SK-N-SH (cell line): Measurements from ENCODE around the gene CCNA2. TPM values are rescaled to one million over a fixed set of nuclear protein-coding genes. Genes with fewer than 3 reads are reported as not detected.

Source experiments
- CHD2 ChIP-seq: fragments of 150-350 bp; IDR thresholded peaks from 2 replicates; pipeline ENCODE4 v1.6.1; 2018; ENCODE audit warnings: low read length; ENCODE audit not compliant: partially characterized antibody
- ELF1 ChIP-seq: IDR thresholded peaks from 2 replicates; pipeline ENCODE4 v1.4.0; 2012
- EP300 ChIP-seq, 2 experiments: IDR thresholded peaks; 2 replicates each; pipeline versions ENCODE4 v1.4.0 to v1.6.1; 2012; ENCODE audit warnings: borderline replicate concordance in 1 of 2, low read depth in 1 of 2, low read length in 1 of 2
- FOXM1 ChIP-seq: IDR thresholded peaks from 2 replicates; pipeline ENCODE4 v1.4.0; 2012; ENCODE audit warnings: low read depth, mild to moderate bottlenecking
- GATA2 ChIP-seq: sonication (generic); formaldehyde crosslinking; IDR thresholded peaks from 2 replicates; pipeline ENCODE4 v1.5.0; 2020; ENCODE audit warnings: mild to moderate bottlenecking, missing genetic modification reagents
- JUND ChIP-seq: IDR thresholded peaks from 2 replicates; pipeline ENCODE4 v1.4.0; 2012
- NFIC ChIP-seq: IDR thresholded peaks from 2 replicates; pipeline ENCODE4 v1.4.0; 2012; ENCODE audit warnings: borderline replicate concordance
- NRF1 ChIP-seq: IDR thresholded peaks from 2 replicates; pipeline ENCODE4 v1.6.1; 2012; ENCODE audit warnings: low read depth, mild to moderate bottlenecking, low read length
- RCOR1 ChIP-seq: fragments of 150-350 bp; IDR thresholded peaks from 2 replicates; pipeline ENCODE4 v1.6.1; 2017; ENCODE audit warnings: antibody characterized with exemption, low read length
- RFX5 ChIP-seq: IDR thresholded peaks from 2 replicates; pipeline ENCODE4 v1.6.1; 2012; ENCODE audit warnings: mild to moderate bottlenecking, improper control_type of control experiment, low read length
- SMC3 ChIP-seq: IDR thresholded peaks from 2 replicates; pipeline ENCODE4 v1.6.1; 2012; ENCODE audit warnings: low read depth, low read length, improper control_type of control experiment
- TCF12 ChIP-seq: IDR thresholded peaks from 2 replicates; pipeline ENCODE4 v1.4.0; 2012
- TEAD4 ChIP-seq: IDR thresholded peaks from 2 replicates; pipeline ENCODE4 v1.4.0; 2012; ENCODE audit warnings: mild to moderate bottlenecking, borderline replicate concordance; ENCODE audit not compliant: insufficient read depth
- YY1 ChIP-seq: IDR thresholded peaks from 2 replicates; pipeline ENCODE4 v1.4.0; 2012; ENCODE audit warnings: low read depth, mild to moderate bottlenecking
- polyA plus RNA-seq, 3 experiments: library from polyadenylated mRNA; depleted of rRNA; stranded (reverse); fragments of >200 nt; gene quantifications; 2 replicates each; pipeline ENCODE4 v1.2.3, GENCODE V29; 2012
- TF ChIP-seq, protein P1 (sequence below): IDR thresholded peaks from 2 replicates; pipeline ENCODE4; 2012
- TF ChIP-seq, protein P2 (sequence below): fragments of 150-350 bp; IDR thresholded peaks from 2 replicates; pipeline ENCODE4 v1.6.1; 2017; ENCODE audit warnings: antibody characterized with exemption, low read length, low read depth, borderline replicate concordance
- TF ChIP-seq, protein P3 (sequence below): fragments of 150-350 bp; IDR thresholded peaks from 2 replicates; pipeline ENCODE4 v1.6.1; 2016; ENCODE audit warnings: mild to moderate bottlenecking, low read depth, low read length
- TF ChIP-seq, protein P4 (sequence below): IDR thresholded peaks from 2 replicates; pipeline ENCODE4 v1.4.0; 2012; ENCODE audit warnings: low read depth
- TF ChIP-seq, protein P5 (sequence below): fragments of 200-600 bp; sonication (generic); IDR thresholded peaks from 2 replicates; pipeline ENCODE4 v1.6.1; 2017; ENCODE audit warnings: antibody characterized with exemption, mild to moderate bottlenecking, moderate library complexity
- TF ChIP-seq, protein P6 (sequence below): IDR thresholded peaks from 2 replicates; pipeline ENCODE4 v1.4.0; 2012; ENCODE audit warnings: low read depth, borderline replicate concordance

The CCNA2 gene
- polyA plus RNA-seq, 1 of the 3 experiments (the other 2 are of a cell fraction): 23.8 TPM

DNA sequence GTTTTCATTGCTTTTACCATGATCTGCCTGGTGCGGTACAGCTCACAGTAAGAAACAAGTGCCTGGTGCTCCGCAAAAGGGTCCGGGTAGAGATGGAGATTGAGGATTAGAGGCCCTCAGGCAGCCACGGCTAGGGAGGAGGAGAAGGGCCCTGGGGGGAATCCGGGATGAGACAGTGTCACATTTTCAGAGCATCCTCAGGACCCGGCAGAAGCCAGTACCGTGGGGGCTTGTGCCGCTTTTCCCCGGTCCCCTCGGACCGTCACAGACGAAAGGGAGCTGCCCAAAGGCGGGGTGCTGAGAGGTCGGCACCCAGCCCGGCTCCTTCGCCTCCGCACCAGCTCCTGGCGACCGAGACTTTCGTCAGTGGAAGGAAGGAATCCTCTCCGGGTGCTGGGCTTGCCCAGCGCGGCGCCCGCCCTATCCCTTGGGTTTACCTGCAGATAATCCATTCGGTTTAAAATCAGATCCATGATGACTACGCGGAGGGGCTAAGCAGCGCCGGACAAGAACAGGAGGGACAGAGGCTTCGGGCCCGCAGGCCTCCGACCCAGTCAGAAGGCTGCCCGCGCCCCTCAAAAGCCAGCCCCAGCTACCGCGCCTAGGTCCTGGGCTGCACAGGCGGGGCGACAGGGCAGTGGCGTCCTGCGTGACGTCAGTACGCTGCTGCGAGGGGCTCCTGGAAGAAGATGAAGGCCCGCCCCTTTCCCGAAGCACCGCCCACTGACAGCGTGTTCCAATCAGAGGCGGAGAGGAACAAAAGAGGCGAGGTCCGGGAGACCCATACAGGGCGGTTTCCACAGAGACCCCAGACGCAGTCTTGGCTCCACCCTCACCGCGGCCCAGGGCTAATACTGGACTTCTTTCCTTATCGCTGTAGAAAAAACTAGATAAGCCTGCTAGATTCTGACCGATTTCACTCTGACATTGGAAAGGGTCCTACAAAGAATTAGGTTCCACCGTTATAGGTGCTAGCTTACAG, 46.4 kb upstream of the CCNA2 start, which contains the start of gene BBS7 (continued):
- TF ChIP-seq NRF1: no peak
- no peak for TF ChIP-seq TCF12
- TF ChIP-seq TEAD4: no peak
- no peak for TF ChIP-seq SMC3
- TF ChIP-seq NFIC: no peak
- peak; percentile 6 for TF ChIP-seq CHD2
- TF ChIP-seq RCOR1: no peak
- no peak for TF ChIP-seq YY1
- TF ChIP-seq, protein P1, sequence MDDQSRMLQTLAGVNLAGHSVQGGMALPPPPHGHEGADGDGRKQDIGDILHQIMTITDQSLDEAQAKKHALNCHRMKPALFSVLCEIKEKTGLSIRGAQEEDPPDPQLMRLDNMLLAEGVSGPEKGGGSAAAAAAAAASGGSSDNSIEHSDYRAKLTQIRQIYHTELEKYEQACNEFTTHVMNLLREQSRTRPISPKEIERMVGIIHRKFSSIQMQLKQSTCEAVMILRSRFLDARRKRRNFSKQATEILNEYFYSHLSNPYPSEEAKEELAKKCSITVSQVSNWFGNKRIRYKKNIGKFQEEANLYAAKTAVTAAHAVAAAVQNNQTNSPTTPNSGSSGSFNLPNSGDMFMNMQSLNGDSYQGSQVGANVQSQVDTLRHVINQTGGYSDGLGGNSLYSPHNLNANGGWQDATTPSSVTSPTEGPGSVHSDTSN: no peak
- TF ChIP-seq FOXM1: no peak
- peak in 1 of 2 experiments; percentile 15; a peak in 1 of 4 replicates for TF ChIP-seq EP300 (IDR thresholded peaks at IDR 0.05; ENCODE audit: borderline replicate concordance in 1 of 2, low read depth in 1 of 2, low read length in 1 of 2)
- TF ChIP-seq ELF1: no peak
- peak; percentile 10; the same call in 1 of the 2 replicates for TF ChIP-seq GATA2
- no peak for TF ChIP-seq RFX5
- TF ChIP-seq JUND: no peak
- TF ChIP-seq, protein P2, sequence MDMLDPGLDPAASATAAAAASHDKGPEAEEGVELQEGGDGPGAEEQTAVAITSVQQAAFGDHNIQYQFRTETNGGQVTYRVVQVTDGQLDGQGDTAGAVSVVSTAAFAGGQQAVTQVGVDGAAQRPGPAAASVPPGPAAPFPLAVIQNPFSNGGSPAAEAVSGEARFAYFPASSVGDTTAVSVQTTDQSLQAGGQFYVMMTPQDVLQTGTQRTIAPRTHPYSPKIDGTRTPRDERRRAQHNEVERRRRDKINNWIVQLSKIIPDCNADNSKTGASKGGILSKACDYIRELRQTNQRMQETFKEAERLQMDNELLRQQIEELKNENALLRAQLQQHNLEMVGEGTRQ: no peak
- TF ChIP-seq, protein P3, sequence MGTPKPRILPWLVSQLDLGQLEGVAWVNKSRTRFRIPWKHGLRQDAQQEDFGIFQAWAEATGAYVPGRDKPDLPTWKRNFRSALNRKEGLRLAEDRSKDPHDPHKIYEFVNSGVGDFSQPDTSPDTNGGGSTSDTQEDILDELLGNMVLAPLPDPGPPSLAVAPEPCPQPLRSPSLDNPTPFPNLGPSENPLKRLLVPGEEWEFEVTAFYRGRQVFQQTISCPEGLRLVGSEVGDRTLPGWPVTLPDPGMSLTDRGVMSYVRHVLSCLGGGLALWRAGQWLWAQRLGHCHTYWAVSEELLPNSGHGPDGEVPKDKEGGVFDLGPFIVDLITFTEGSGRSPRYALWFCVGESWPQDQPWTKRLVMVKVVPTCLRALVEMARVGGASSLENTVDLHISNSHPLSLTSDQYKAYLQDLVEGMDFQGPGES: no peak
- TF ChIP-seq, protein P4, sequence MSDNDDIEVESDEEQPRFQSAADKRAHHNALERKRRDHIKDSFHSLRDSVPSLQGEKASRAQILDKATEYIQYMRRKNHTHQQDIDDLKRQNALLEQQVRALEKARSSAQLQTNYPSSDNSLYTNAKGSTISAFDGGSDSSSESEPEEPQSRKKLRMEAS: no peak
- TF ChIP-seq, protein P5, sequence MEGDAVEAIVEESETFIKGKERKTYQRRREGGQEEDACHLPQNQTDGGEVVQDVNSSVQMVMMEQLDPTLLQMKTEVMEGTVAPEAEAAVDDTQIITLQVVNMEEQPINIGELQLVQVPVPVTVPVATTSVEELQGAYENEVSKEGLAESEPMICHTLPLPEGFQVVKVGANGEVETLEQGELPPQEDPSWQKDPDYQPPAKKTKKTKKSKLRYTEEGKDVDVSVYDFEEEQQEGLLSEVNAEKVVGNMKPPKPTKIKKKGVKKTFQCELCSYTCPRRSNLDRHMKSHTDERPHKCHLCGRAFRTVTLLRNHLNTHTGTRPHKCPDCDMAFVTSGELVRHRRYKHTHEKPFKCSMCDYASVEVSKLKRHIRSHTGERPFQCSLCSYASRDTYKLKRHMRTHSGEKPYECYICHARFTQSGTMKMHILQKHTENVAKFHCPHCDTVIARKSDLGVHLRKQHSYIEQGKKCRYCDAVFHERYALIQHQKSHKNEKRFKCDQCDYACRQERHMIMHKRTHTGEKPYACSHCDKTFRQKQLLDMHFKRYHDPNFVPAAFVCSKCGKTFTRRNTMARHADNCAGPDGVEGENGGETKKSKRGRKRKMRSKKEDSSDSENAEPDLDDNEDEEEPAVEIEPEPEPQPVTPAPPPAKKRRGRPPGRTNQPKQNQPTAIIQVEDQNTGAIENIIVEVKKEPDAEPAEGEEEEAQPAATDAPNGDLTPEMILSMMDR: no peak
- TF ChIP-seq, protein P6, sequence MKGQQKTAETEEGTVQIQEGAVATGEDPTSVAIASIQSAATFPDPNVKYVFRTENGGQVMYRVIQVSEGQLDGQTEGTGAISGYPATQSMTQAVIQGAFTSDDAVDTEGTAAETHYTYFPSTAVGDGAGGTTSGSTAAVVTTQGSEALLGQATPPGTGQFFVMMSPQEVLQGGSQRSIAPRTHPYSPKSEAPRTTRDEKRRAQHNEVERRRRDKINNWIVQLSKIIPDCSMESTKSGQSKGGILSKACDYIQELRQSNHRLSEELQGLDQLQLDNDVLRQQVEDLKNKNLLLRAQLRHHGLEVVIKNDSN: no peak
